Measurements from ENCODE around the gene SAFB2. TPM values are rescaled to one million over a fixed set of nuclear protein-coding genes. Genes with fewer than 3 reads are reported as not detected.

The SAFB2 gene
- total RNA-seq, 1 experiment from 2014 or later = 98.6 TPM

GRCh38 chr19:5554828-5555227 lies 67.7 kb downstream of the SAFB2 start:
- Mint-ChIP-seq H3K27ac (ENCODE audit: low read depth, unreplicated experiment) (no peak overlapping the region), H3K27me3 (ENCODE audit: insufficient read depth, unreplicated experiment) (no peaks in the 10 kb centered on the region), H3K4me3 (ENCODE audit: unreplicated experiment) (no peak overlapping the region), H3K36me3 (ENCODE audit: insufficient read depth, unreplicated experiment) (no peaks in the 10 kb centered on the region), H3K9me3 (ENCODE audit: unreplicated experiment) (no peaks in the 10 kb centered on the region), H3K4me1 (ENCODE audit: insufficient read depth, unreplicated experiment) (peaks cover 37% of the 10 kb centered on the region)
- CTCF ChIA-PET = no interaction called here
- POLR2A ChIA-PET = no interaction called here
- no peak for DNase-seq (ENCODE audit: unreplicated experiment)
- no TSS peak for BruUV-seq (replicated peaks)
- TF ChIP-seq, protein P1, sequence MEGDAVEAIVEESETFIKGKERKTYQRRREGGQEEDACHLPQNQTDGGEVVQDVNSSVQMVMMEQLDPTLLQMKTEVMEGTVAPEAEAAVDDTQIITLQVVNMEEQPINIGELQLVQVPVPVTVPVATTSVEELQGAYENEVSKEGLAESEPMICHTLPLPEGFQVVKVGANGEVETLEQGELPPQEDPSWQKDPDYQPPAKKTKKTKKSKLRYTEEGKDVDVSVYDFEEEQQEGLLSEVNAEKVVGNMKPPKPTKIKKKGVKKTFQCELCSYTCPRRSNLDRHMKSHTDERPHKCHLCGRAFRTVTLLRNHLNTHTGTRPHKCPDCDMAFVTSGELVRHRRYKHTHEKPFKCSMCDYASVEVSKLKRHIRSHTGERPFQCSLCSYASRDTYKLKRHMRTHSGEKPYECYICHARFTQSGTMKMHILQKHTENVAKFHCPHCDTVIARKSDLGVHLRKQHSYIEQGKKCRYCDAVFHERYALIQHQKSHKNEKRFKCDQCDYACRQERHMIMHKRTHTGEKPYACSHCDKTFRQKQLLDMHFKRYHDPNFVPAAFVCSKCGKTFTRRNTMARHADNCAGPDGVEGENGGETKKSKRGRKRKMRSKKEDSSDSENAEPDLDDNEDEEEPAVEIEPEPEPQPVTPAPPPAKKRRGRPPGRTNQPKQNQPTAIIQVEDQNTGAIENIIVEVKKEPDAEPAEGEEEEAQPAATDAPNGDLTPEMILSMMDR (IDR thresholded peaks at IDR 0.05; ENCODE audit: unreplicated experiment) = no peak
- intact Hi-C loops (cut with micrococcal nuclease) = no loop called here

DNA sequence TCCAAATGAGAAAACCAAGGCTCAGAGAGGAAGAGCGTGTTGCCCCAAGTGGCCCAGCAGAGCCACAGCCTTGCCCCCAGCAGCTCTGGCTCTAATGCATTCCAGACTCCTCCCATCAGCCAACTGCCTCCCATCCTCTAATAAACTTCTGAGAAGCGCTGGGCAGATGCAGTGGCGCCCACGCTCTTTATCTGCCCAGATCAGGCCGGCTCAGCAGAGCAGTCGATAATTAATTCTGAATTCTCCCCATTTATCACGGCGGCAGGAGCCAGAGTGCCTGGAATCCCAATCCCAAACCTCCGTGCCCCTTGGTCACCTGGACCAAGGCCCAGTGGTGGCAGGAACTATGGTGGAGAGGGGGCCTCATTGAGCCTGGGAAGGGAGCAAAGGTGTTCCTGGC lies 68.7 kb downstream of the SAFB2 start:
- TF ChIP-seq, protein P1 (IDR thresholded peaks at IDR 0.05; ENCODE audit: unreplicated experiment) = no peak
- peaks cover 37% of the 10 kb centered on the region for H3K4me1 Mint-ChIP-seq (ENCODE audit: insufficient read depth, unreplicated experiment)
- BruUV-seq (replicated peaks) = no TSS peak
- no peak overlapping the region for H3K4me3 Mint-ChIP-seq (ENCODE audit: unreplicated experiment)
- H3K9me3 Mint-ChIP-seq (ENCODE audit: unreplicated experiment) = no peaks in the 10 kb centered on the region
- DNase-seq (ENCODE audit: unreplicated experiment) = no peak
- H3K36me3 Mint-ChIP-seq (ENCODE audit: insufficient read depth, unreplicated experiment) = no peaks in the 10 kb centered on the region
- no peak overlapping the region for H3K27ac Mint-ChIP-seq (ENCODE audit: low read depth, unreplicated experiment)
- intact Hi-C loops (cut with micrococcal nuclease) = no loop called here
- ChIA-PET CTCF (no interaction called here), POLR2A (no interaction called here)
- no peaks in the 10 kb centered on the region for H3K27me3 Mint-ChIP-seq (ENCODE audit: insufficient read depth, unreplicated experiment)

- Mint-ChIP-seq H3K27me3 (ENCODE audit: insufficient read depth, unreplicated experiment) (no peaks in the 10 kb centered on the region), H3K4me1 (ENCODE audit: insufficient read depth, unreplicated experiment) (peaks cover 14% of the 10 kb centered on the region), H3K9me3 (ENCODE audit: unreplicated experiment) (no peaks in the 10 kb centered on the region), H3K4me3 (ENCODE audit: unreplicated experiment) (no peak overlapping the region), H3K36me3 (ENCODE audit: insufficient read depth, unreplicated experiment) (no peaks in the 10 kb centered on the region), H3K27ac (ENCODE audit: low read depth, unreplicated experiment) (no peak overlapping the region)
- peak; percentile 51 for DNase-seq (ENCODE audit: unreplicated experiment)
- intact Hi-C loops (cut with micrococcal nuclease) = loop anchor here (1.0 kb wide), 1 partner anchor 30 kb away; no protein-coding TSS in a partner anchor
- CTCF ChIA-PET = interaction anchor here (0.6 to 2.0 kb wide), 6 partner anchors 9 to 498 kb away, joined by 3 to 6 read pairs (median 4); no protein-coding TSS in a partner anchor
- POLR2A ChIA-PET = interaction anchor here (1.9 kb wide), 1 partner anchor 10 kb away, joined by 4 read pairs; no protein-coding TSS in a partner anchor
- TF ChIP-seq, protein P1 (IDR thresholded peaks at IDR 0.05; ENCODE audit: unreplicated experiment) = peak; percentile 30
- no TSS peak for BruUV-seq (replicated peaks)
Measured at GRCh38 chr19:5547881-5548280, 74.7 kb downstream of the SAFB2 start.

DNA sequence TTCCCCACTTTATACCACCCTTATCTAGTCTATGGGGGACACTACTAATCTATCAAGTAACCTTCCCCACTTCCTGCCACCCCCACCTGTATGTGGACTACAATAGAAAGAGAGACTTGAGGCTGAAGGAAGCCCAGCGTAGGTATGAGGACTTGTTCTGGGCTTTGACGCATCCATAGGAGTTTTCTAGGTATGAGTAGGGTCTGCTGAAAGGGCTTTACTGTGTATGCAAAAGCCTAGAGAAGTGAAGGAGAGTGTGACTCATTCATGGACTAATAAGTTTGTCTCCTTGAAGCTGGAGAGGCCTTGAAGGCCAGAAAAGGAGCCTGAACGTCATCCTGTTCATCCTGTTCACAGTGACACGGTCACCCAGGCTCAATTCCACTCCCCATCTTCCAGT lies 76.6 kb downstream of the SAFB2 start:
- CTCF ChIA-PET = interaction anchor here (0.5 to 2.0 kb wide), 2 partner anchors 8 to 41 kb away, joined by 4 to 6 read pairs; no protein-coding TSS in a partner anchor
- Mint-ChIP-seq H3K4me1 (ENCODE audit: insufficient read depth, unreplicated experiment) (no peaks in the 10 kb centered on the region), H3K27ac (ENCODE audit: low read depth, unreplicated experiment) (no peak overlapping the region), H3K27me3 (ENCODE audit: insufficient read depth, unreplicated experiment) (no peaks in the 10 kb centered on the region), H3K9me3 (ENCODE audit: unreplicated experiment) (no peaks in the 10 kb centered on the region), H3K4me3 (ENCODE audit: unreplicated experiment) (no peak overlapping the region), H3K36me3 (ENCODE audit: insufficient read depth, unreplicated experiment) (no peaks in the 10 kb centered on the region)
- no peak for DNase-seq (ENCODE audit: unreplicated experiment)
- TF ChIP-seq, protein P1 (IDR thresholded peaks at IDR 0.05; ENCODE audit: unreplicated experiment) = no peak
- POLR2A ChIA-PET = interaction anchor here (0.6 to 0.7 kb wide), 2 partner anchors 225 to 369 kb away, joined by 3 to 4 read pairs; no protein-coding TSS in a partner anchor
- BruUV-seq (replicated peaks) = no TSS peak
- intact Hi-C loops (cut with micrococcal nuclease) = no loop called here

All from MCF 10A (cell line).